Measurements from ENCODE around the gene CHRNB2.

GRCh38 chr1:154520333-154520732 is 47.2 kb upstream of the CHRNB2 start:
- TF ChIP-seq CTCF (IDR thresholded peaks at IDR 0.05) (no peak), EZH2phosphoT487 (IDR thresholded peaks at IDR 0.05) (no peak)

Data from neural progenitor cell (in vitro differentiated cells).